Stimulated activated CD8-positive, alpha-beta memory T cell treated with anti-CD3 and anti-CD28 coated beads, Interleukin-4, amount 100 ng/mL, for 24 hours (primary cell): ENCODE data around the gene ZNF784.

Experiments
- DNase-seq: peaks from one replicate; pipeline ENCODE4 v3.0.0-alpha.2; 2020; ENCODE audit warnings: low read depth

Gene ZNF784

GRCh38 chr19:55624109-55625003 is at the start of gene ZNF784:
Gene ZNF784, minus strand, starts transcription at chr19:55624566. Its CDS starts 5 bp downstream, at chr19:55624561.
- DNase-seq, result peak; percentile 87

GRCh38 chr19:55673889-55674288 is 49.5 kb upstream of the ZNF784 start:
- DNase-seq, result no peak

GRCh38 chr19:55673465-55673864 is 49.1 kb upstream of the ZNF784 start:
- DNase-seq, result no peak

- no peak for DNase-seq
Observed at GRCh38 chr19:55672418-55672817, 48.1 kb upstream of the ZNF784 start.

GRCh38 chr19:55671054-55671378 is 46.6 kb upstream of the ZNF784 start:
- DNase-seq, result no peak

- no peak for DNase-seq
Observed at GRCh38 chr19:55670280-55671053, 46.1 kb upstream of the ZNF784 start.

GRCh38 chr19:55669418-55670279 is 45.3 kb upstream of the ZNF784 start:
- no peak for DNase-seq

- no peak for DNase-seq
Observed at GRCh38 chr19:55668603-55669348, 44.4 kb upstream of the ZNF784 start.

- no peak for DNase-seq
Observed at GRCh38 chr19:55667958-55668357, 43.6 kb upstream of the ZNF784 start.

- no peak for DNase-seq
Observed at GRCh38 chr19:55667511-55667910, 43.1 kb upstream of the ZNF784 start.

GRCh38 chr19:55667006-55667381 is 42.6 kb upstream of the ZNF784 start:
- no peak for DNase-seq

GRCh38 chr19:55666343-55667005 is 42.1 kb upstream of the ZNF784 start:
- no peak for DNase-seq

GRCh38 chr19:55663846-55664536 is 39.6 kb upstream of the ZNF784 start:
- DNase-seq, result no peak

- no peak for DNase-seq
Observed at GRCh38 chr19:55661826-55662225, 37.5 kb upstream of the ZNF784 start.

- DNase-seq, result no peak
Observed at GRCh38 chr19:55660991-55661390, 36.6 kb upstream of the ZNF784 start.

- DNase-seq, result no peak
Observed at GRCh38 chr19:55660404-55660803, 36.0 kb upstream of the ZNF784 start.

GRCh38 chr19:55659822-55660221 is 35.5 kb upstream of the ZNF784 start:
- no peak for DNase-seq

GRCh38 chr19:55658846-55659459 is 34.6 kb upstream of the ZNF784 start:
- no peak for DNase-seq

- DNase-seq, result no peak
Observed at GRCh38 chr19:55656988-55657747, 32.8 kb upstream of the ZNF784 start.
